ENCODE results near the gene KIAA0040. TPM values are rescaled to one million over a fixed set of nuclear protein-coding genes. Genes with fewer than 3 reads are reported as not detected.

The KIAA0040 gene
- total RNA-seq, 1 experiment from 2014 or later, result 5.0 TPM

DNA sequence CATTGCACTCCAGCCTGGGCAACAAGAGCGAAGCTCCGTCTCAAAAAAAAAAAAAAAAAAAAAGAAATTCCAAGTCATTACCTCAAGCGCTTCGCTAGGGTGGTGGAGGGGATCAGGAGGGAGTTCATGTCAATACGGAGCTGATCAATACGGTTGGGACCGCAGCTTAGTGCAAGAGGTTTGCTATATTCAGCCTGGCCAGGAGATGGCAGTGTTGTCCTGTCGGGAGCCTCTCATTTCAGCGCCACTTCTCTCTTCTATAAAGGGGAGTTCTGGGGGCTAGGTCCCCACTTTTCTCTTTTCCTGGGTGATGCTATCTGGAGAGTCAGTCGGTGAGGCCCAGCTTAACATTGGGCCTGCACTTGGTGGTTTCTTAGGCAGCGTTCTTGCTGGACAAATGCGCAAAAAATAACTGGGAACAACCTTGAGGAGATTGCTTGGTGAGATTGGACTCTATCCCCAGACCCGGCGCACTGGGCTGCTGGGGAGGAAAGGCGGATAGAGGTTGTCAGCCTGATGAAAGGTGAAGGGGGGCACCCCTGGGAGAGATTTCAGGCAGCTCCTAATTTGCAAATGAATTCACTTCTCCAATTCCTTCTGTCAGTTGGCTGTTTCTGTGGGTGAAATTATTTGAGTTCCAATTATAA, 40.4 kb downstream of the KIAA0040 start:
- Histone ChIP-seq H4K91ac (ENCODE audit: insufficient read length, low read depth, low read length) (no peak overlapping the region), H2BK5ac (ENCODE audit: insufficient read length, low read length) (no peak overlapping the region), H3T11ph (ENCODE audit: low read length) (no peak overlapping the region), H3K14ac (ENCODE audit: insufficient read depth, low read length) (no peak overlapping the region), H3K9ac (ENCODE audit: extremely low read depth, insufficient read length, low read length) (no peak overlapping the region), H3K18ac (ENCODE audit: insufficient read length, low read depth, low read length) (no peak overlapping the region), H3K23ac (ENCODE audit: insufficient read length, low read depth, low read length) (no peak overlapping the region), H3K56ac (ENCODE audit: insufficient read length, low read depth, low read length) (no peak overlapping the region), H3K79me2 (ENCODE audit: insufficient read depth, low read length) (no peaks in the 10 kb centered on the region), H3K79me1 (ENCODE audit: insufficient read depth, low read depth, low read length, poor library complexity, severe bottlenecking) (no peaks in the 10 kb centered on the region), H2BK12ac (ENCODE audit: insufficient read length, low read depth, low read length) (no peak overlapping the region), H2AFZ (ENCODE audit: low read length) (peak overlapping the region; percentile 93), H4K5ac (ENCODE audit: insufficient read length, low read depth, low read length) (no peak overlapping the region), H3K27me3 (ENCODE audit: insufficient read depth, low read length) (no peaks in the 10 kb centered on the region; the same call in 1 of the 2 replicates), H2BK120ac (ENCODE audit: low read depth, low read length, poor library complexity, severe bottlenecking) (no peak overlapping the region), H2BK15ac (ENCODE audit: low read depth, low read length) (no peak overlapping the region), H2AK5ac (ENCODE audit: insufficient read length, low read length) (no peak overlapping the region), H3K27ac (ENCODE audit: insufficient read length, low read depth, low read length) (no peak overlapping the region), H3K23me2 (ENCODE audit: insufficient read length, low read depth, low read length, poor library complexity, severe bottlenecking) (peaks cover 2% of the 10 kb centered on the region), H3K4ac (ENCODE audit: low read depth, low read length) (no peak overlapping the region), H3K4me2 (ENCODE audit: insufficient read depth, insufficient read length, low read length) (peak overlapping the region; percentile 72), H3K9me3 (ENCODE audit: control insufficient read depth, low read depth, low read length) (no peaks in the 10 kb centered on the region), H4K8ac (replicated peaks; ENCODE audit: insufficient read length, low read depth, low read length) (no peak overlapping the region), H4K20me1 (ENCODE audit: control insufficient read depth, insufficient read depth, insufficient read length) (no peaks in the 10 kb centered on the region), H3K4me1 (ENCODE audit: insufficient read depth, low read length) (no peaks in the 10 kb centered on the region), H2BK20ac (ENCODE audit: low read depth, low read length, poor library complexity, severe bottlenecking) (no peak overlapping the region)
- no peaks in the 10 kb centered on the region; a peak in 3 of 5 replicates for H3K9me3 Mint-ChIP-seq
- H3K36me3 Mint-ChIP-seq (ENCODE audit: insufficient read depth in 1 of 3, low read depth in 3 of 3), result no peaks in the 10 kb centered on the region; a peak in 1 of 7 replicates
- peak overlapping the region; percentile 41 to 79 for H3K4me3 Mint-ChIP-seq
- peak overlapping the region in 1 of 3 experiments; percentile 6; a peak in 2 of 7 replicates for H3K27ac Mint-ChIP-seq
- H3K27me3 Mint-ChIP-seq (ENCODE audit: low read depth), result peaks cover 42% of the 10 kb centered on the region
- WGBS (ENCODE audit: extremely low coverage, insufficient read length, low lambda C conversion rate), result no CpG with 5 or more reads among the region's 15 CpGs
- peak; percentile 96 for TF ChIP-seq CTCF (conservative IDR thresholded peaks at IDR 0.05)
- H3K4me1 Mint-ChIP-seq, result peaks cover 26 to 31% of the 10 kb centered on the region in 2 experiments
- peak; percentile 79 for DNase-seq

All from H9 (cell line).